HG03558 (cell line): ENCODE measurements around the gene C1QTNF9B.
A peak's percentile ranks its signal among the peaks of the same experiment; 100 is the strongest.
"Not testable (repeated sequence)": the region's sequence is repeated elsewhere in the genome, so short reads cannot be mapped to it uniquely, and the experiment has no call there.

Source experiments
- ATAC-seq: cut with Tn5 transposase; IDR thresholded peaks from one replicate; pipeline ENCODE4 v1.9.1; 2021; ENCODE audit warnings: moderate number of reproducible peaks; ENCODE audit not compliant: unreplicated experiment; ENCODE audit errors: extremely low read depth

Gene C1QTNF9B

GRCh38 chr13:23898101-23898500, 799 bp upstream of the C1QTNF9B start:
- ATAC-seq: no peak

DNA sequence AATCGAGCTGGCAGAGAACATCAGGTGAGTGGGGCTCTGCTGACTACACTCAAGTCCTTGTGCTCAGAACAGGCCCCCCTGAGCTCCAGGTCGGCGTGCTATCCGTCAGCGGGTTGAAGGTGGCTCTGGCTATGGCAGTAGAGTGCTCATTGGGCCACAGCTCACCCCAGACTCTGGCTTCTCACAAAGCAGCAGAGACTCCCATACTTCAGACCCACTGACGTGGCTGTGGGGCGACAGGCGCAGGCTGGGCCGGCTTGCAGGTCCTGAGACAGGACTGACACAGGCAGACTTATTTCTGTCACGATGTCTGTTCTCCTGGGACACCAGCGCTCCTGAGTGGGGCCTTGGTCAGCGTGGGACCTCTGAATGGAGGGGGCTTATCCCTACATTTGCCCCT, 2.6 kb downstream of the C1QTNF9B start:
- not testable (repeated sequence) for ATAC-seq

DNA sequence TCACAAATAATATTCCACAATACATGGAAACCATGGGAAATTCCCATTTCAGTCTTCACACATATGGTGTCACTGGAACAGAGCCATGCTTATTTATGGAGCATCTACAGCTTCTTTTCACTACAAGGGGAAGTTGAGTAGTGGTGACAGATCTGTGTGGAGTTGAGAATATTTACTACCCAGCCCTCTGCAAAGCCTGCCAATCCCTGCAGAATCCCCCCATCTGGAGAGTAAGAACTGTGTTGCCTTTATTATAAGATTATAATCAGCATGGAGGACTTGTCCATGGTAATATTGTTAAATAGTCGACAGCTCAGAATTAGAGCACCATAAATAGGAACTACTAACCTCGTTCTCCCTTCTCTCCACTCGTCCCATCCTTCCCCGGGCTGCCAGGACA, 3.5 kb downstream of the C1QTNF9B start:
- not testable (repeated sequence) for ATAC-seq

- peak; percentile 3 for ATAC-seq
These were observed 7.4 kb downstream of the C1QTNF9B start for GRCh38 chr13:23889615-23890607.

GRCh38 chr13:23888658-23889614, 8.4 kb downstream of the C1QTNF9B start, which contains the start of gene MIPEP:
TSS of gene MIPEP (minus strand) at chr13:23889400. CDS start at chr13:23889320, 80 bp downstream.
- ATAC-seq: peak; percentile 93

DNA sequence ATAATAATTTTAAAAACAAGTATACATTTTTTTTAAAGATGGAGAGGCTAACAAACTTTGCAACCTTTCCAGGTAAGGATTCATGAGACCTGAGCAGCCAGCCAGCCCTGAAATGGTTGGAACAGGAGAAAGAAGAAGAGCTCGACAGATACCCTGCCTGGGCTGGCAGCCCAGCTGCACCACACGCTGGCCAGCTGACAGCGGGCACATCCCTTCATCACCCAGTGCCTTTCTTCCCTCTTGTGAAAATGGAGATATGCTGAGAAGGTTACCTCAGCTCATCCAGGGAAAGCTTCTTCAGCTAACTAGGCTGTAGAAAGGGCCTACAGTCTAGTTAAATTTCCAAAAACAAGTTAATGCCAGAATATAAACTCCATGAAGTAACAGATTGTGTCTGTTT, 12.9 kb downstream of the C1QTNF9B start:
- not testable (repeated sequence) for ATAC-seq

DNA sequence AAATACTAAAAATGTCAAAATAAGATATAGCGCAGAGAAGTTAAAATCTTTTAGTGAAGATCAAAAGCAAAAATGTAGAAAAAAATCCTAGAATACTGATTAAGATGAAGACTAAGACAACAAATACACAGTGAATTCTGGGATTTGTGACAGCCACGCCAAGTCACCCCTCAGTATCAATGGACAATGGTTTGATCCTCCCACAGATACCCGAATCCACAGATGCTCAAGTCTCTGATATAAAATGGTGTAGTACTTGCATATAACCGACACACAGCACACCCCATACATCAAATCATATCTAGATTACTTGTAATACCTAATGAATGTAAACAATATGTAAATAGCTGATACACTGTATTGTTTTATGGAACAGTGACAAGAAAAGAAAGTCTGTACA, 14.0 kb downstream of the C1QTNF9B start:
- ATAC-seq: no peak

- not testable (repeated sequence) for ATAC-seq
These were observed 15.9 kb downstream of the C1QTNF9B start for GRCh38 chr13:23881402-23881800.

GRCh38 chr13:23880493-23881401, 16.6 kb downstream of the C1QTNF9B start:
- ATAC-seq: not testable (repeated sequence)

- ATAC-seq: no peak
These were observed 20.0 kb downstream of the C1QTNF9B start for GRCh38 chr13:23877286-23877685.

DNA sequence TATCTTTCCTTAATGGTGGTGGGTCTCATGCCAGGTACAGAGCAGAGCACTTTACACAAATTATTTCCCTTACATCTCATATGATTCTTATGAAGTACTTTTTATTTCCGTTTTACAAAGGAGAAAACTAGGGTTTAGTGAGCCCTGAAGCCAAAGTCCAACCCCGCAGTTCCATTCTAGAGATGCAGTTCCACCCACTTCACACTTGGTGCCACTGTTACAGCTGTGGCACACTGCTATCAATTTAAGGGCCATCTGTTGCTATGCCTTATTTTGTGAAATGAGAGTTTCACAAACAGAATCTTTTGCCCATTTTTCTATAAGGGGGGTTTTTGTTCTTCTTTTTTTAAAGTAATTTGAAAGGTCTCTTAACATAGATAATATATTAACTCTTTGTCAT, 21.0 kb downstream of the C1QTNF9B start:
- no peak for ATAC-seq

DNA sequence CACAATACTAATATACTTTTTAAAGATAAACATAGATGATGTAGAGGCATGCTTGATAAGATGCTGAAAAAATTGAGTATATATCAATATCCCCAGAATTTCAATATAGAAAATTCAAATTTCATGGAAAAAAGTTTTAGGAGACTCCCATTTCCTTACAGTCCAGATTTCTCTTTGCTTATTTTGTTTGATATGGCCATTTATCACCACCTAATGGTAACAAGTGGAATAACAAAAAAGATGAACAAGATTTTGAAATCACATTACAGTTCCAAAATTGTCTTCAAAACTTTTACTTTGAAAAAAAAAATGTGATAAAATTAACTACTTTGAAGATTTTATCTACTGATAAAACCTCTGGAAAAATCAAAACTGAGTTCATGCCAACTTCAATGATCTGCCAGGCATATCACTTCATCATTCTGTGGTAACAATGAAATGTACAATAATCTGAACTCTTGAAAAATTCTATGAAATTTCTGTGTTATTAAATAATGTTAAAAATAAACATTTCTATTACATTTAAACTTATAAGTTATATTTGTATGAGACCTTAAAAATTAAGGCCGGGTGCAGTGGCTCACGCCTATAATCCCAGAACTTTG, 25.6 kb downstream of the C1QTNF9B start:
- no peak for ATAC-seq

- ATAC-seq: no peak
These were observed 26.8 kb downstream of the C1QTNF9B start for GRCh38 chr13:23870356-23871140.

GRCh38 chr13:23868521-23868920, 28.8 kb downstream of the C1QTNF9B start:
- ATAC-seq: no peak

GRCh38 chr13:23867027-23867491, 30.2 kb downstream of the C1QTNF9B start:
- ATAC-seq: no peak

GRCh38 chr13:23866420-23867026, 30.8 kb downstream of the C1QTNF9B start:
- ATAC-seq: no peak

DNA sequence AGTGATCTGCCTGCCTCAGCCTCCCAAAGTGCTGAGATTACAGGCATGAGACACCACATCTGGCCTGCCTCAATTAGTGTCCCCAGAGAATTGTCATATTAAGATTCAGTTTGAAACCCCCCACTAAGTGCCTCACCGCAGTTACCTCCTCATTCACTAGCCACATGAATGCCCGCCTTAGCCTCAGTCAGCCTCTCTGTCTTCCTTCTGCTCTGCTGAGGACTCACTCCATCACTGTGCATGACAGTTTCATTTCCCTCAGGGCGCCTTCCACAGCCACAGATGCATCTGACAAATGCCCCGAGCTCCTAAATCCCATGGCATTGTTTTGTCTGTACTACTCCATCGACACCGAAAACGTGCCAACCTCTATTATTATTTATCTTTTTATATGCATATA, 31.4 kb downstream of the C1QTNF9B start:
- ATAC-seq: no peak

DNA sequence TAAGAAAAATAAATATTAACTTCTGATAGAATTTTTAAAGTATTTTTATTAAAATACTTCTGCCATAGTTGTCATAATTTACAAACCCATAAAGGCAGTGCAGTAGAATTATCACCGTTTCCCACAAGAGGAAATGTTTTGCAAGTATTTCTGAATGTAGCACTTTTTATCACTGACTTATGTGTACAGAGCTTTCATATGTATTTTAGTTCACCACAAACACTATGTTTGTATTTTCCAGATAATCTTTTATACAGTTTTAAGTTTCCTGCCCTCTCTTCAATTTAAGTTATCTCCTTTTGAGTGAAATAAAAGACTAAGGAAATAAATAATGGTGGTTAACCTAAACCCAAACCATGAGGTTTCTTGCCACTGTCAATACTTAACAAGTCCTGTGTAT, 32.3 kb downstream of the C1QTNF9B start:
- no peak for ATAC-seq
